Measurements from ENCODE around the gene PRELID1. TPM values are rescaled to one million over a fixed set of nuclear protein-coding genes. Genes with fewer than 3 reads are reported as not detected.

PRELID1 gene
- total RNA-seq, 1 donor from 2014 or later, result 94.0 TPM

DNA sequence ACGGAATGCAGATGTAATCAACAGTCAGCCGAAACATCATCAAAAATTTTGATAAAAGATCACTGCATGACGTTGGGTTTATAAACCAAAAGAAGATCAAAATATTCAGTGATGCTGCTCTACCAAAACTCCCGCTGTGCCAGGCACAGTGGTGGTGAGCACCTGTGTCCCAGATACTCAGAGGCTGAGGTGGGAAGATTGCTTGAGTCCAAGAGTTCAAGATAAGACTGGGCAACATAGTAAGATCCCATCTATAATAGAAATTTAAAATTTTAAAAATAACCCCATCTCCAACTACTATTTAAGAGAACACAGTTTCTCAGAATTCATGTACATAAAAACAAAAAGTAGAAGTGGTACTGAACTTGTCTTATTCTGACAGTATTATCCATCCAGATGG, 44.1 kb downstream of the PRELID1 start:
- no peak for TF ChIP-seq CTCF (IDR thresholded peaks at IDR 0.05; ENCODE audit: unreplicated experiment)
- no peaks in the 10 kb centered on the region for H3K9me3 Mint-ChIP-seq (ENCODE audit: low read depth)
- H3K27me3 Mint-ChIP-seq, result no peaks in the 10 kb centered on the region
- H3K4me1 Mint-ChIP-seq (ENCODE audit: low read depth), result peaks cover 20% of the 10 kb centered on the region
- no peak overlapping the region for H3K27ac Mint-ChIP-seq
- no peak for DNase-seq (ENCODE audit: low spot score, unreplicated experiment)
- peaks cover 6% of the 10 kb centered on the region for H3K36me3 Mint-ChIP-seq (ENCODE audit: insufficient read depth)
- H3K4me3 Mint-ChIP-seq (ENCODE audit: low read depth), result no peak overlapping the region

GRCh38 chr5:177349362-177349647, 45.7 kb downstream of the PRELID1 start:
- Mint-ChIP-seq H3K4me3 (ENCODE audit: low read depth) (peak overlapping the region; percentile 25), H3K9me3 (ENCODE audit: low read depth) (no peaks in the 10 kb centered on the region), H3K27me3 (peaks cover 2% of the 10 kb centered on the region), H3K27ac (no peak overlapping the region), H3K4me1 (ENCODE audit: low read depth) (peaks cover 20% of the 10 kb centered on the region), H3K36me3 (ENCODE audit: insufficient read depth) (peaks cover 2% of the 10 kb centered on the region)
- no peak for DNase-seq (ENCODE audit: low spot score, unreplicated experiment)
- no peak for TF ChIP-seq CTCF (IDR thresholded peaks at IDR 0.05; ENCODE audit: unreplicated experiment)

DNA sequence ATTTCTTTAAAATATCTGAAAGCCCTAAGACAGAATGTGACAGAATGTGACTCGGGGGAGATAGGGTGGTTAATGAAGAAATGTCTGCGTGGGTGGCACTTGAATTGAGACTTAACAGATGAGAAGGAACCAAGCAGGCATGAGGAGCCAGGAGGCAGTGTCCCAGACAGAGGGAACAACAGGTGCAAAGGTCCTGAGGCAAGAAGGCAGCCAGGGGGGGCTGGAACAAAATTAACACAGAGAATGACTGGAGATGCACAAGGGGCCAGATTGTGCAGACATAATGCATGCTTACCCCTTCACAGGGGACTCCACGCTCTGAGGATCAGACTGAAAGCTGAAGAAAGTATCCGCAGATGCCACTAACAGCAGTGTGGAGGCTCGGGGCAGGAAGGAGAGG, 46.2 kb downstream of the PRELID1 start:
- no peak overlapping the region for H3K27ac Mint-ChIP-seq

DNA sequence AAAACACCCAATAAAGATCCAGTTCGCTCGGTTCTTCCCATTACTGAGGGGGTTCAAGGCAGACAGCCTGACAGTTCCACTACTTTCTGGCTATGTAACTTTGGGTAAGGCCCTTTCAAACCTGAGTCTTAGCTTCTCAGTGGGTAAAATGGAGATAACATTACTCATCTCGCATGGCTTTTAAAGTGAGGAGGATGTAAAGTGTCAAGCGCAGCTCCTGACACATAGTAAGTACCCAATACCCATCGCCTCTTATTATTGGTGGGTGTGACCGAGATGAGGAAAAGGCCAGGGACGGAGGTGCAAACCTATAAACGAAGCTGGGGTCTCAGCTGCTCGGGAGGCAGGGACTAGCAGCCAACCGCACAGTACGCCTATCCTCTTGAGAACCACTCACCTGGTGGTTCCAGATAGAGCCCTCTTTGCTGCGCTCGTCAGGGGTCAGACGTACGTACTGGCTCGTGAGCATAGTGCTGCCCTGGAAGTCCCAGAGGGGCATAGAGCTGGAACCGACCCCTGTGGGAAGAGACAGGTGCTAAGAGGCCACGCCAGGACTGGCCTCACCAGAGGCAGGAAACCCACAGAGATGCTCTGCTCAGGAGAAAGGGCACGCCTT, 47.3 kb downstream of the PRELID1 start:
- no peak for DNase-seq (ENCODE audit: low spot score, unreplicated experiment)
- no peak for TF ChIP-seq CTCF (IDR thresholded peaks at IDR 0.05; ENCODE audit: unreplicated experiment)
- Mint-ChIP-seq H3K4me1 (ENCODE audit: low read depth) (peaks cover 20% of the 10 kb centered on the region), H3K36me3 (ENCODE audit: insufficient read depth) (peaks cover 2% of the 10 kb centered on the region), H3K27me3 (peaks cover 11% of the 10 kb centered on the region), H3K4me3 (ENCODE audit: low read depth) (peak overlapping the region; percentile 97), H3K9me3 (ENCODE audit: low read depth) (no peaks in the 10 kb centered on the region), H3K27ac (peak overlapping the region; percentile 99)

More for the DNA sequence above, 46.2 kb downstream of the PRELID1 start:
- no peak for TF ChIP-seq CTCF (IDR thresholded peaks at IDR 0.05; ENCODE audit: unreplicated experiment)
- peaks cover 7% of the 10 kb centered on the region for H3K27me3 Mint-ChIP-seq
- H3K36me3 Mint-ChIP-seq (ENCODE audit: insufficient read depth), result peaks cover 2% of the 10 kb centered on the region
- peak overlapping the region; percentile 97 for H3K4me3 Mint-ChIP-seq (ENCODE audit: low read depth)
- DNase-seq (ENCODE audit: low spot score, unreplicated experiment), result no peak
- no peaks in the 10 kb centered on the region for H3K9me3 Mint-ChIP-seq (ENCODE audit: low read depth)
- peaks cover 20% of the 10 kb centered on the region for H3K4me1 Mint-ChIP-seq (ENCODE audit: low read depth)

DNA sequence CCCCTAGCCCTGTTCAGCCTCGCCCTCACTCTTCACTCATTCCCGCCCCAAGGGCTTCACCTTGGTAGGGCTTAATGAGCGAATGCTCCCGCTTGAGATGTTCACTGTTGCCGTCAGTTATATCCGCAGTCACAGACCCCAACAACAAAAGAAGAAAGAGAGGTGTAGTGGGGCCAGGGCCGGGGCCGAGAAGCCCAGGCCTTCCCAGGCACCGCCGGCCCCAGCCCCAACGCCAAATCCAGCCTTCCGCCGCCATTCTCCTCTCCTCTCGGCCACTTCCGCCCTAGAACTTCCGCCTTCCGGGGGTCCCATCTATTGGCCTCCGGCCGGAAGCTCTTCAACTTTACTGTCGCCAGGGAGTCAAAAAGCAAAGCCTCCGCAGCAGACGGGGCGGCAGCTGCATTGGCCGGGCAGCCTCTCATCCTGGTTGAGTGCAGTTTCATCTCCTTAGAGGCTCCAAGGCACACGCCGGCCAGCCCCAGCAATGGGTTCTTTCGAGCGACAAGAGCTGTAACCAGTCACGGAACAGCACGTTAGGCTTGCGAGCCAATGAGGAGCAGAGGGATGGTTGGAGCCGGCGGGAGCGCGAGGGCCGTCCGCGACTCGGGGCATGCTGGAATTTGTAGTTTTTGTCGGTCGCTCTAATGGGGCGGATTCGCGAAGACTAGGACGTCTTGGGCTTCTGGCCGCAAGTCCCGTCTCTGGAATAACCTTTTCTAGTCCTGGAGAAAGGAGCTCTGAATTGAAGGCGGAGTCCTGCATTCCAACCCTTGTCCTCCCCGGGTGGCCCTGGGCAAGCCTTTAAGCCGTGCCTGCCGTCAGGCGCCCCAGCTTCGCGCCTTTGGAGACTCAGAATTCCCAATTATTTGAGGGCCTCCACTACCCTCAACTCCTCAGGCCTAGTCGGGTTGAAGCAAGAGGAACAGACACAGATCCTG, 48.1 kb downstream of the PRELID1 start, which contains the start of gene LMAN2:
LMAN2 (minus strand) TSS at position 277 of the 938 bp plus-strand sequence; CDS start at position 256, 21 bp downstream.
- Mint-ChIP-seq H3K4me1 (ENCODE audit: low read depth) (peaks cover 20% of the 10 kb centered on the region), H3K36me3 (ENCODE audit: insufficient read depth) (peaks cover 1% of the 10 kb centered on the region), H3K9me3 (ENCODE audit: low read depth) (no peaks in the 10 kb centered on the region), H3K4me3 (ENCODE audit: low read depth) (peak within 1 kb of the TSS; percentile 97), H3K27me3 (peaks cover 12% of the 10 kb centered on the region), H3K27ac (peak within 1 kb of the TSS; percentile 99)
- peak; percentile 64 for DNase-seq (ENCODE audit: low spot score, unreplicated experiment)
- TF ChIP-seq CTCF (IDR thresholded peaks at IDR 0.05; ENCODE audit: unreplicated experiment), result no peak

Data from progenitor cell of endocrine pancreas (in vitro differentiated cells).